ENCODE data around the gene HDGFL2. TPM values are rescaled to one million over a fixed set of nuclear protein-coding genes. Genes with fewer than 3 reads are reported as not detected.

The HDGFL2 gene
- total and polyA plus RNA-seq, 12 donors: 20.5 to 40.9 (median 28.0) TPM

- no peaks in the 10 kb centered on the region for H3K9me3 ChIP-seq
- no peaks in the 10 kb centered on the region for H3K27me3 ChIP-seq
- intact Hi-C loops (cut with DNase I): no loop called here
- 71 to 78% methylated on average over 24 of the region's 24 CpGs for WGBS, 2 donors
- ATAC-seq (peak in 4 of 8 donors; percentile 15 to 27 (median 18)), DNase-seq (no peak)
- peak overlapping the region; percentile 82 to 97 (median 91) for H3K27ac ChIP-seq
- no peak for TF ChIP-seq CTCF (IDR thresholded peaks at IDR 0.05)
- peaks cover 0 to 26% (median 0%) of the 10 kb centered on the region in 9 donors for H3K36me3 ChIP-seq
- peak overlapping the region; percentile 37 to 62 (median 54) for H3K4me3 ChIP-seq
- H3K4me1 ChIP-seq: peaks cover 9 to 30% (median 22%) of the 10 kb centered on the region in 9 donors
Observed at GRCh38 chr19:4517451-4518057, 45.5 kb downstream of the HDGFL2 start.

GRCh38 chr19:4518345-4519171 lies 46.5 kb downstream of the HDGFL2 start, which contains the start of gene PLIN4:
Gene PLIN4, minus strand, starts transcription at chr19:4518486. Its CDS starts 214 bp downstream, at chr19:4518272.
- DNase-seq (peak; percentile 83 to 85), ATAC-seq (peak; percentile 72 to 89 (median 86))
- intact Hi-C loops (cut with DNase I): no loop called here
- Histone ChIP-seq H3K27ac (peak within 1 kb of the TSS; percentile 83 to 97 (median 91)), H3K36me3 (peaks cover 0 to 20% (median 0%) of the 10 kb centered on the region in 9 donors), H3K4me3 (peak within 1 kb of the TSS; percentile 37 to 62 (median 54)), H3K4me1 (peaks cover 9 to 34% (median 22%) of the 10 kb centered on the region in 9 donors), H3K27me3 (no peaks in the 10 kb centered on the region), H3K9me3 (no peaks in the 10 kb centered on the region)
- no peak for TF ChIP-seq CTCF (IDR thresholded peaks at IDR 0.05)
- WGBS, 2 donors: 36 to 40% methylated on average over 34 of the region's 34 CpGs

- no peak for TF ChIP-seq CTCF (IDR thresholded peaks at IDR 0.05)
- Histone ChIP-seq H3K27ac (peak overlapping the region; percentile 65 to 95 (median 89)), H3K4me1 (peaks cover 9 to 34% (median 20%) of the 10 kb centered on the region in 9 donors), H3K9me3 (no peaks in the 10 kb centered on the region), H3K4me3 (peak overlapping the region in 1 of 10 donors; percentile 2), H3K36me3 (peaks cover 0 to 14% (median 0%) of the 10 kb centered on the region in 9 donors), H3K27me3 (no peaks in the 10 kb centered on the region)
- peak in 1 of 8 donors; percentile 6 for ATAC-seq
- intact Hi-C loops (cut with DNase I): no loop called here
- DNase-seq: no peak
- 84 to 85% methylated on average over 6 of the region's 6 CpGs for WGBS, 2 donors
Observed at GRCh38 chr19:4519172-4519496, 47.0 kb downstream of the HDGFL2 start.

- intact Hi-C loops (cut with DNase I): loop anchor here in 3 of 10 donors (10.0 kb wide), 2 partner anchors 245 to 255 kb away; partner anchors contain the start of gene SHD (in 1 of the 3)
- ATAC-seq (peak; percentile 49 to 85 (median 61)), DNase-seq (peak; percentile 42 to 72)
- no peak overlapping the region for H3K4me3 ChIP-seq
- H3K9me3 ChIP-seq: no peaks in the 10 kb centered on the region
- H3K36me3 ChIP-seq: peaks cover 0 to 13% (median 0%) of the 10 kb centered on the region in 9 donors
- H3K27me3 ChIP-seq: no peaks in the 10 kb centered on the region
- peak overlapping the region; percentile 65 to 95 (median 89) for H3K27ac ChIP-seq
- 35 to 43% methylated on average over 9 of the region's 9 CpGs for WGBS, 2 donors
- TF ChIP-seq CTCF (IDR thresholded peaks at IDR 0.05): no peak
- peaks cover 9 to 34% (median 19%) of the 10 kb centered on the region in 9 donors for H3K4me1 ChIP-seq
Observed at GRCh38 chr19:4519521-4520277, 47.6 kb downstream of the HDGFL2 start.

Measured in heart right ventricle (tissue), 16 donors.